ENCODE measurements around the gene ITCH.

ITCH gene

GRCh38 chr20:34541264-34541901, 178.3 kb downstream of the ITCH start:
- H3K4me3 ChIP-seq (ENCODE audit: low read length) = no peak overlapping the region
- TF ChIP-seq CTCF (conservative IDR thresholded peaks at IDR 0.05; ENCODE audit: low read depth, low read length) = no peak
- DNase-seq (ENCODE audit: low read depth) = no peak

DNA sequence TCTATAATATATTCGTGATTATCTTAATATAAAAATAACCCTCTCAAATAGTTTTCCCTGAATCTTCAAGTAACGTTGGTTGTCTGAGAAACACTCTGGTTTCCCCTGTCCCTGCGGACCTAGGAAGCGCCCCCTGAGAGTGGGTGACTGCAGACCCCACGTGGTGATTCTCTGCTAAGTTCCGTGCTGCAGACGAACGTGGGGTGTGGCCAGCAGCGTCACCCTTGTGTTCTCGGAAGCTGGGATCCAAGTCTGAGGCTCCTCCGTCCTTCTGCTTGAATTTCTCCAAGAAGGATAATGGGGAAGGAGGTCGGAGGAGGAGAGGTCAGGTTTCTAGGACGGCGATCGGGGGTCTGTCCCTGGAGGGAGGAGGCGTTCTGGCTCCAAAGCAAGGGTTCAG, 178.8 kb downstream of the ITCH start:
- H3K4me3 ChIP-seq (ENCODE audit: low read length) = no peak overlapping the region
- TF ChIP-seq CTCF (conservative IDR thresholded peaks at IDR 0.05; ENCODE audit: low read depth, low read length) = no peak
- no peak for DNase-seq (ENCODE audit: low read depth)

DNA sequence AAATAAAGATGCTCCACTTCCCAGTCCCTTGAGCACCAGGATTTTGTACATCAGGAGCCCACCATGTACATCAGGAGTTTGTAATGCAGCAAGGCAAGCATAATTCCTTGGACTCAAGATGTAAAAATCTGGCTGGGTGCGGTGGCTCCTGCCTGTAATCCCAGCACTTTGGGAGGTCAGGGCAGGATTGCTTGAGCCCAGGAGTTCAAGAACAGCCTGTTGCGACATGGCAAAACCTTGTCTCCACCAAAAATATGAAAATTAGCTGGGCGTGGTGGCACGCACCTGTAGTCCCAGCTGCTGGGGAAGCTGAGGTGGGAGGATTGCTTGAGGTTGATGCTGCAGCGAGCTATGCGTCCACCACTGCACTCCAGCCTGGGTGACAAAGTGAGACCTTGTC, 179.4 kb downstream of the ITCH start:
- H3K4me3 ChIP-seq (ENCODE audit: low read length) = no peak overlapping the region
- DNase-seq (ENCODE audit: low read depth) = no peak
- TF ChIP-seq CTCF (conservative IDR thresholded peaks at IDR 0.05; ENCODE audit: low read depth, low read length) = no peak

- no peak for TF ChIP-seq CTCF (conservative IDR thresholded peaks at IDR 0.05; ENCODE audit: low read depth, low read length)
- DNase-seq (ENCODE audit: low read depth) = no peak
- no peak overlapping the region for H3K4me3 ChIP-seq (ENCODE audit: low read length)
Measured at GRCh38 chr20:34543463-34544056, 180.5 kb downstream of the ITCH start.

- TF ChIP-seq CTCF (conservative IDR thresholded peaks at IDR 0.05; ENCODE audit: low read depth, low read length) = no peak
- DNase-seq (ENCODE audit: low read depth) = no peak
- H3K4me3 ChIP-seq (ENCODE audit: low read length) = no peak overlapping the region
Measured at GRCh38 chr20:34544109-34544796, 181.2 kb downstream of the ITCH start.

DNA sequence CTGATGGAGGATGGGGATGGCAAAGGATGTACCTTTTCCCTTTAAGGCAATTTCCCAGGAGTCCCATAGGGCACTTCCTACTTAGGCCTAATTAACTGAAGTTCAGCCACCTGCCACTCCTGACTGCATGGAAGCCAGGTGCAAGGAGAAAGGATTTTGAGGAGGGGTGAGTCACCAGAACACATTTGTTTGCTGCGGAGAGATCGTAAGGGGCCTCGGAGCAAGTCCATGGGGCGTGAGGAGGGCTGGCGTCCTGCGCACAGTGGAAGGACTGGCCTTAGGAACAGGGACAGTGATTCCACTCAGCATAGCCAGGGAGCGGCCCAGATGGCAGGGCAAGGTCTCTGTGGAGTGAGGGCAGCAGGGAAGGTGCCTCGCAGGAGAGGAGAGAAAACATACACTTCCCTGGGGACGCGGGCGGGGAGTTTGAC, 183.7 kb downstream of the ITCH start:
- no peak for DNase-seq (ENCODE audit: low read depth)
- no peak for TF ChIP-seq CTCF (conservative IDR thresholded peaks at IDR 0.05; ENCODE audit: low read depth, low read length)
- no peak overlapping the region for H3K4me3 ChIP-seq (ENCODE audit: low read length)
